Uterus (tissue), 4 donors: ENCODE results near the gene PLRG1. TPM values are rescaled to one million over a fixed set of nuclear protein-coding genes. Genes with fewer than 3 reads are reported as not detected.

Source experiments
- small RNA-seq: library from RNA; depleted of rRNA; stranded (forward); fragments of <200 nt; gene quantifications from one replicate; pipeline ENCODE3, GENCODE V24; 2016
- total RNA-seq, 4 donors: library from RNA; depleted of rRNA in 3 of 4; stranded (reverse); fragments of >200 nt in 3 of 4; gene quantifications; one replicate each; pipeline versions ENCODE4 v1.1.0 to v1.2.4, GENCODE V29; 2014 to 2023
- donor health status: DM: yes; HTN: yes; CAD: no.

PLRG1 gene
- total RNA-seq, 4 donors from 2014 or later: 24.1 to 99.1 (median 85.2) TPM

Small RNA genes within 50 kb of the gene (small RNA-seq; reads per million reads assigned to genes)
- gene RNU6-1285P: not detected

Other genes starting within 250 kb of the PLRG1 start
- gene DCHS2, start 58.6 kb downstream of the PLRG1 start, total RNA-seq: 10 to 100 TPM; 10.6 to 51.4 (median 17.5) TPM
- 1 to 10 TPM in 1 of 4 donors, not detected in 3; 1.1 TPM for gene FGB, start 12.6 kb upstream of the PLRG1 start, total RNA-seq
- gene FGA, start 40.3 kb upstream of the PLRG1 start, total RNA-seq: 1 to 10 TPM in 1 of 4 donors, not detected in 3; 1.6 TPM
- gene FGG, start 62.3 kb upstream of the PLRG1 start, total RNA-seq: under 1 TPM in 1 of 4 donors, not detected in 3; 0.61 TPM
- gene LRAT, start 193.6 kb upstream of the PLRG1 start, total RNA-seq: 1 to 10 TPM in 2 of 4 donors, not detected in 2; 1.1 to 3.8 TPM
- 1 to 10 TPM in 1 of 4 donors, not detected in 3; 1.1 TPM for gene RBM46, start 230.9 kb upstream of the PLRG1 start, total RNA-seq